Stimulated activated CD4-positive, alpha-beta T cell treated with anti-CD3 and anti-CD28 coated beads, Interleukin-15, amount 100 ng/mL, for 48 hours (primary cell): ENCODE measurements around the gene GP2.
"Not testable (repeated sequence)": the region's sequence is repeated elsewhere in the genome, so short reads cannot be mapped to it uniquely, and the experiment has no call there.

Source experiments
- DNase-seq, 2 donors: peaks; one replicate each; pipeline ENCODE4 v3.0.0-alpha.2; 2020; ENCODE audit warnings: low read depth in 2 of 2

Gene GP2

GRCh38 chr16:20325005-20325404, 2.3 kb downstream of the GP2 start:
- DNase-seq, result no peak

GRCh38 chr16:20323591-20324117, 3.7 kb downstream of the GP2 start:
- DNase-seq, result no peak

- no peak for DNase-seq
Observed at GRCh38 chr16:20322696-20323095, 4.6 kb downstream of the GP2 start.

- DNase-seq, result no peak
Observed at GRCh38 chr16:20321671-20322070, 5.6 kb downstream of the GP2 start.

GRCh38 chr16:20321051-20321450, 6.3 kb downstream of the GP2 start:
- not testable (repeated sequence) for DNase-seq

- no peak for DNase-seq
Observed at GRCh38 chr16:20320592-20320991, 6.7 kb downstream of the GP2 start.

- DNase-seq, result no peak
Observed at GRCh38 chr16:20320178-20320577, 7.1 kb downstream of the GP2 start.

- DNase-seq, result no peak
Observed at GRCh38 chr16:20319406-20319805, 7.9 kb downstream of the GP2 start.

GRCh38 chr16:20318437-20318836, 8.9 kb downstream of the GP2 start:
- DNase-seq, result no peak

- DNase-seq, result no peak
Observed at GRCh38 chr16:20318006-20318405, 9.3 kb downstream of the GP2 start.

GRCh38 chr16:20317117-20317516, 10.2 kb downstream of the GP2 start:
- no peak for DNase-seq

- DNase-seq, result no peak
Observed at GRCh38 chr16:20316715-20317114, 10.6 kb downstream of the GP2 start.

GRCh38 chr16:20315764-20316163, 11.5 kb downstream of the GP2 start:
- no peak for DNase-seq

GRCh38 chr16:20314575-20314974, 12.7 kb downstream of the GP2 start:
- no peak for DNase-seq

GRCh38 chr16:20313741-20314140, 13.6 kb downstream of the GP2 start:
- DNase-seq, result no peak

GRCh38 chr16:20312536-20313095, 14.7 kb downstream of the GP2 start:
- not testable (repeated sequence) for DNase-seq

- DNase-seq, result no peak
Observed at GRCh38 chr16:20311548-20311947, 15.8 kb downstream of the GP2 start.

- DNase-seq, result no peak
Observed at GRCh38 chr16:20310421-20311395, 16.6 kb downstream of the GP2 start.

GRCh38 chr16:20309786-20310185, 17.5 kb downstream of the GP2 start:
- no peak for DNase-seq

GRCh38 chr16:20308801-20309590, 18.3 kb downstream of the GP2 start:
- no peak for DNase-seq

- DNase-seq, result no peak
Observed at GRCh38 chr16:20308266-20308665, 19.0 kb downstream of the GP2 start.

GRCh38 chr16:20307791-20308190, 19.5 kb downstream of the GP2 start:
- DNase-seq, result no peak
